Lower leg skin (tissue), 4 donors: ENCODE results near the gene RAB10. TPM values are rescaled to one million over a fixed set of nuclear protein-coding genes. Genes with fewer than 3 reads are reported as not detected.
"Not testable (repeated sequence)": the region's sequence is repeated elsewhere in the genome, so short reads cannot be mapped to it uniquely, and the experiment has no call there.

Source experiments
- DNase-seq, 2 donors: peaks; one replicate each; pipeline ENCODE4 v3.0.0-alpha.2; 2019; ENCODE audit warnings: low spot score in 2 of 2
- H3K4me3 ChIP-seq: fragments of 200-600 bp; sonication (generic); 2 replicates; pipeline ENCODE4 v1.5.1; 2017; ENCODE audit warnings: mild to moderate bottlenecking, low read depth; ENCODE audit not compliant: poor library complexity, severe bottlenecking
- CTCF ChIP-seq, 3 donors: fragments of 450-650 bp; IDR thresholded peaks; one replicate each; pipeline ENCODE4 v1.5.1; 2016; ENCODE audit warnings: antibody characterized with exemption in 3 of 3, mild to moderate bottlenecking in 3 of 3, moderate library complexity in 2 of 3
- POLR2A ChIP-seq, 2 donors: fragments of 450-650 bp; IDR thresholded peaks; one replicate each; pipeline ENCODE4 v1.6.1; 2016 to 2017; ENCODE audit warnings: antibody characterized with exemption in 2 of 2, mild to moderate bottlenecking in 1 of 2, moderate library complexity in 1 of 2
- WGBS, 2 donors: methylation state at CpG; one replicate each; pipeline ENCODE4 v1.1.5; 2018; 5-methylcytosine and 5-hydroxymethylcytosine counted together
- intact Hi-C: fragments of 100-400 bp; cut with DNase I; formaldehyde crosslinking; loops from one replicate; pipeline ENCODE4 v1.15.0; 2023; ENCODE audit warnings: low total_unique reads
- total RNA-seq, 4 donors: library from RNA; depleted of rRNA; stranded (reverse); fragments of >200 nt; gene quantifications; one replicate each; pipeline ENCODE4 v1.1.0, GENCODE V29; 2016

RAB10 gene
- total RNA-seq, 4 donors from 2014 or later: 125 to 228 (median 184) TPM

- intact Hi-C loops: no loop called here
- no peak overlapping the region for H3K4me3 ChIP-seq
- DNase-seq: peak; percentile 84 to 93
- TF ChIP-seq CTCF (IDR thresholded peaks at IDR 0.05) (no peak), POLR2A (IDR thresholded peaks at IDR 0.05) (no peak)
- WGBS, 2 donors: 33 to 36% methylated on average over 3 of the region's 3 CpGs
Measured at GRCh38 chr2:26018184-26019055, 15.5 kb upstream of the RAB10 start.

GRCh38 chr2:26020231-26020640, 13.6 kb upstream of the RAB10 start:
- intact Hi-C loops: no loop called here
- DNase-seq: no peak
- TF ChIP-seq POLR2A (IDR thresholded peaks at IDR 0.05) (no peak), CTCF (IDR thresholded peaks at IDR 0.05) (no peak)
- no peak overlapping the region for H3K4me3 ChIP-seq
- WGBS, 2 donors: 59 to 79% methylated on average over 4 of the region's 4 CpGs

GRCh38 chr2:26024260-26024659, 9.6 kb upstream of the RAB10 start:
- DNase-seq: no peak
- intact Hi-C loops: no loop called here
- 88 to 90% methylated on average over 2 of the region's 2 CpGs for WGBS, 2 donors
- no peak for TF ChIP-seq CTCF (IDR thresholded peaks at IDR 0.05)
- no peak for TF ChIP-seq POLR2A (IDR thresholded peaks at IDR 0.05)
- H3K4me3 ChIP-seq: no peak overlapping the region

- TF ChIP-seq POLR2A (IDR thresholded peaks at IDR 0.05): no peak
- TF ChIP-seq CTCF (IDR thresholded peaks at IDR 0.05): no peak
- H3K4me3 ChIP-seq: no peak overlapping the region
- no peak for DNase-seq
- intact Hi-C loops: no loop called here
Measured at GRCh38 chr2:26025509-26025908, 8.4 kb upstream of the RAB10 start.

GRCh38 chr2:26028083-26028482, 5.8 kb upstream of the RAB10 start:
- DNase-seq, intact Hi-C loops: not testable (repeated sequence)
- 92 to 95% methylated on average over 16 of the region's 16 CpGs for WGBS, 2 donors

GRCh38 chr2:26032586-26033269, 1.2 kb upstream of the RAB10 start:
- intact Hi-C loops: not testable (repeated sequence)
- H3K4me3 ChIP-seq: peak overlapping the region; percentile 66
- 30% methylated on average over 24 of the region's 24 CpGs for WGBS, 2 donors
- peak in 1 of 2 donors; percentile 88 for DNase-seq

More at GRCh38 chr2:26028083-26028482, 5.8 kb upstream of the RAB10 start:
- H3K4me3 ChIP-seq: not testable (repeated sequence)
